ENCODE measurements around the gene PNRC1.
"Not testable (repeated sequence)": the region's sequence is repeated elsewhere in the genome, so short reads cannot be mapped to it uniquely, and the experiment has no call there.

The PNRC1 gene

DNA sequence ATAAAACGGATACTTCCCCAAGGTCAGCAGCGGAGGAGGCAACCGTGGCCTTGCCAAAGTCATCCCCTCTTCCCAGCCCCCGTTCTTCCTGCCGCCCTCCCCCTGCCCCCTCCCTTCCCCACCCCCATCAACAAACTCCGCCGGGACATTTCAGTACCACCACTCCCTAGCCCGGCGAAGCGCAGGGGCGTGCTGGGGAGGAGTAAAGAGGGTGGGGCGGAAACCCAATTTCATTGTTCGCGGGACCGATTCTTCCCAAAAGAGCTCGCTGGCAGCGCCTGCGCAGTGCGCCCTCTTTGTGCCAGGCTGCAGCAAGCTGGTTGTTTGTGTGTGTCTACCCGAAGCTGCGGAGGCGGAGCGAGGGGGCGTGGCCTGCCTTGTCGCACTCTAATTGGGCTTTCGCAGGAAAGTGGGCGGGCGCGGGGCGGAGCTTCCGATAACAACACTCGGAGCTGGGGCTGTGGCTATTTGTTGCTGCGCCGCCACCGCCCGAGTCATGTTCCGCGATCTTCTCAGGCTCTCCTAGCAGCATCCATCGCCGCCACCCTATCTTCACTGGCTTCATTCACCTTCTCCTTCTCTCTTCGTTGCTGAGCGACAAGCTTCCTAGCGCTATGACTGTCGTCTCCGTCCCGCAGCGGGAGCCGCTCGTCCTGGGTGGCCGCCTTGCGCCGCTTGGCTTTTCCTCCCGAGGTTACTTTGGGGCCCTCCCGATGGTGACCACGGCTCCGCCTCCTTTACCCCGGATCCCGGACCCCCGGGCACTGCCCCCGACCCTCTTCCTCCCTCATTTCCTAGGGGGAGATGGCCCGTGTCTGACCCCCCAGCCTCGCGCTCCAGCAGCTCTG is at the start of gene PNRC1:
Gene PNRC1 (plus strand): TSS at position 471 of the 848 bp plus-strand sequence. CDS start 144 bp downstream, at position 615.
- DNase-seq: peak; percentile 99

DNA sequence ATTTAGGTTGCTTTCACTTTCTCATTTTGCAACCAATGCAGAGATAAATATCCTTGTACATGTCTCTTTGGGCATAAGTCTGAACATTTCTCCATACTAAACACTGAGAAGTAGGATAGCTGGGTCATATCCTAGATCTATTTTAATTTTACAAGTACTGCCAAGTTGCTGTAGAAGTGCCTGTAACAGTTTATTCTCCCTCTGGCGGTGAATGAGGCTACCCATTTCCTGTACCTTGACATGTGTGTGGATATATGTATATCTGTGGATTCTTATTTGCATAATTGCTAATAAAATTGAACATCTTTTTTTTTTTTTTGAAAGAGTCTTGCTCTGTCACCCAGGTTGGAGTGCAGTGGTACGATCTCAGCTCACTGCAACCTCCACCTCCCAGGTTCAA is 48.0 kb upstream of the PNRC1 start:
- DNase-seq: peak; percentile 60

DNA sequence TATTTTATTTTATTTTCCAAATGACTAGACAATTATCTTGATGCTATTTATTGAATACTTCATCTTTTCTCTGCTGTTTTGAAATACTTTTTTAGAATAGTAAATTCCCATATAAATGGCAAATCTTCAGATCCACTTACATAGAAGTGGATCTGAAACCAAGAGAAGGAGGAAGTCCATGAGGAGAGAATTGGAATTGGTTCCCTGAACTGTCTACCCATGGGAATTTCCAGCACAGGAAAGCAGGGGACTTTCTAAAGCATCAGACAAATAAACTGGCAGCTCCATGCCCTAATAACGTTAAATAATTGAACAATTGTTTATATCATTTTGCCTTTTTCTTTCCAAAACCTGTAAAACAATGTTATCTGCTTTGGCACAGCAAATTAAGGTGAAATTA is 47.1 kb upstream of the PNRC1 start:
- DNase-seq: no peak

DNA sequence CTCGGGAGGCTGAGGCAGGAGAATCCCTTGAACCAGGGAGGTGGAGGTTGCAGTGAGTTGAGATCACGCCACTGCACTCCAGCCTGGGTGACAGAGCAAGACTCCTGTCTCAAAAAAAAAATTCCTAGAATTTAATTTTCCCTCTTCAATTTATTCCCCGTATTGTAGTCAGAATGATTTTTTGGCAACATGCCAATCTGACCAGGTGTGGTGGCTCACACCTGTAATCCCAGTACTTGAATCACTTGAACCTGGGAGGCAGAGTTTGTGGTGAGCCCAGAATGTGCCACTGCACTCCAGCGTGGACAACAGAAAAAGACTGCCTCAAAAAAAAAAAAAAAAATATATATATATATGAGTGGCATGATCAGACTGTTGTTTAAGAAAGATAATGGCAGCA is 46.4 kb upstream of the PNRC1 start:
- not testable (repeated sequence) for DNase-seq

DNA sequence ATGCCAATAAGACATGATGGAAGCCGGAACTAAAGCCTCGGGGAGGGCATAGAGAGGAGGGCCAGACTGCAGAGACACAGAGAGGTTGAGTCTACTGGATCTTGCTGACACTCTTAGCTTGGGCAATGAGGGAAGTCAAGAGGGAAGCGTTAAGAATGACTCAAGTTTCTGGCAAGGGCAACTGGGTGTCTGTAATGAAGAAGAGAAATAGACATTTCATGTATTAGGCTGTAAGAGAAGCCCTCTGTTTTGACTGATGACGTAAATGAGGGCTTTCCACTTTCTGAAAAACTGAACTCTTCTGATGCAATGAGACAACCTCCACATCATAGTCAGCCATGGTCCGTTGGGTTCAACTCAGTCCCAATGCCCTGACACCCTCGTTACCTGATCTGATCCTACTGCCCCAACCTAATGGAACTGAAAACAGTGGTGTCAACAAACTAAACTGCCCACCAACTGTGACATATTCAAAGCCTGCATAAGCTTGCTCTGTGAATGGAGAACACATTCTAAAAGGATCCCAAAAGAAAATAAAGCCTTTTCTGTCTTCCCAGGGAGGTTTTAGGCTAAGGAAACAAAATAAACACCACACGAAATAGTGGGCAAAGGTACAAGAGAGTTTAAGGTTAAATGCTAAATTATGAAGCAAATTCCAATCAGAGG is 45.8 kb upstream of the PNRC1 start:
- DNase-seq: peak; percentile 47

DNA sequence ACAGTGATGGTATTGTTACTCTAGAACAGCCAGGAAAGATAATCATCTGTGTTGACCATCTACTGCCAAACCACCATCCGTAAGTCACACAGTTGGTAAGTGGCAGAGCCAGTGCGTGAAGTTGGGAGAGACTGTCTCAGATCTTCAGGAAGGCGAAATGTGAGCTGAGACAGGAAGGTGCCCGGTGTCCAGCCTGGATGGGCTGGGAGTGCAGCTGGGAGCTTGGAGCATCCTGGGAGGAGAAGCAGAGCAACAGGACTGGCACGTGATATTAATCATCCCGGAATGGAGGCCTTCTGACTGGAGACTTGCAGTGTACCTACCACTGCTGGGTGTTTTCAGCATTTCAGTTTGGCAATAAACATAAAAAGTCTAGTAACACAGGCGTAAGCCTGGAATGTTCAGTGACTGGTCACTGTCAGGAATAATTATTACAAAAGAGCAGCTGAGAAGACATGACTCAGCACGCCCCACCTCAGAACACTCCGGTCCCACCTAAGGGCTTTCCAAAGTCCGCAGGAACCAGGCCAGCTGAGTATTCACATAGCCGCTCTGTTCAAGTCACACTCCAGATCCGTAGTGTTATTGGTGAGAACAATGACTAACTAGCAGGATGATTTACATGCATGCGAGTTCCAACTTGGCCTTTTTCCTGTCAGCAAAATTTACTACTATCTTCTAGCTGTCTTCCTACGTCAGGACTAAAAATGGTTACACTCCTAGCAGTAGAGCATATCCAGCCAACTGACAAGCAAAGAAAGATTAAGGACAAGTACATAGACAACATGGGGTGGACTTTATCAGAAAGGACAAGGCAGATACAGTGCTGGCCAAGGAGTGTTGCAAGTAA is 45.1 kb upstream of the PNRC1 start:
- no peak for DNase-seq

DNA sequence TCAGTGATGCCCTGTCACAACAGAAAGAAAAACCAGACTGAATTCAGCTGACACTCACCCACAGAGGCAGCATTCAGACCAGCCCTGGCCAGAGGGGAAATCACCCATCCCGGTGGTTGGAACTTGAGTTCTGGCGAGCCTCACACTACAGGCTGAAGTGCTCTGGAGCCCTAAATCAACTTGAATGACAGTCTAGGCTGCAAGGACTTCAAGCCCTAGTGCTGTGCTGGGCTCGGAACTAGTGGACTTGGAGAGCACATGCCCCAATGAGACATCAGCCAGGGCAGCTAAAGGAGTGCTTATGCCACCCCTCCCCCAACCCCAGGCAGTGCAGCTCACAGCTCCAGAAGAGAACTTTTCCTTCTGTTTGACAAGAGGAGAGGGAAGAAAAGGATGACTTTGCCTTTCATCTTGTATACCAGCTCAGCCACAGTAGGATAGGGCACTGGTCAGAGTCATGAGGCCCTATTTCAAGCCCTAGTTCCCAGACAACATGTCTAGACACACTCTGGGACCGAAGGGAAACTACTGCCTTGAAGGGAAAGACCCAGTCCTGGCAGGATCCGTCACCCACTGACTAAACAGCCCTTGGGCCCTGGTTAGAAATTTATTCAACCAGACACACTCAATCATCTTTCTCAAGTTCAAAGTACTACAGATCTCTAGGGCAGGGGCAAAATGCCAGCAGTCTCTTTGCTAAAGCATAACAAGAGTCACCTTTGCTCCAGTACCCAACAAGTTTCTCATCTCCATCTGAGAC is 43.2 kb upstream of the PNRC1 start:
- no peak for DNase-seq

DNA sequence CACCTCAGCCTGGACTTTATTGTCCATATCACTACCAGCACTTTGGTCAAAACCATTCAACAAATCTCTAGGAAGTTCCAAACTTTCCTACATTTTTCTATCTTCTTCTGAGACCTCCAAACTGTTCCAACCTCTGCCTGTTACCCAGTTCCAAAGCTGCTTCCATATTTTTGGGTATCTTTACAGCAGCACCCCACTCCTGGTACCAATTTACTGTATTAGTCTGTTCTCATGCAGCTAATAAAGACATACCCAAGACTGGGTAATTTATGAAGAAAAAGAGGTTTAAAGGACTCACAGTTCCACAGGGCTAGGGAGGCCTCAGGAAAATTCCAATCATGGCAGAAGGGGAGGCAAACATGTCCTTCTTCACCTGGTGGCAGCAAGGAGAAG is 42.7 kb upstream of the PNRC1 start:
- DNase-seq: not testable (repeated sequence)

DNA sequence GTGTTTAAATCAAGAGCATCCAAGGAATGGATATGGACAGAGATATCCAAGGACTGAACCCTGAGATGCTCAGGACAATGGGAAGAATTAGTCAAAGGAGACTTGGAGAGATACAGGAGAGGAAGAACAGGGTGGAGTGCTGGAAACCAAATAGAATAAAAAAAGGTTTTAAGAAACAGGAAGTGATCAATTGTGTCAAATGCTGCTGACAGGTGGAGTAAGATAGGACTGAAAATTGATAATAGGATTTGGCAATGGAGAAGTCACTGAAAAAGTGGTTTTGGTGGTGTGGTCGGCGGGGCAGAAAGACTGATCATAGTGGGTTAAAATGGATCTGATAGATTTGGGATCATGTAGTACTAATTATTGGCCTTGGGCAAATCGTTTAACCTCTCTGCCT is 37.9 kb upstream of the PNRC1 start:
- DNase-seq: no peak

DNA sequence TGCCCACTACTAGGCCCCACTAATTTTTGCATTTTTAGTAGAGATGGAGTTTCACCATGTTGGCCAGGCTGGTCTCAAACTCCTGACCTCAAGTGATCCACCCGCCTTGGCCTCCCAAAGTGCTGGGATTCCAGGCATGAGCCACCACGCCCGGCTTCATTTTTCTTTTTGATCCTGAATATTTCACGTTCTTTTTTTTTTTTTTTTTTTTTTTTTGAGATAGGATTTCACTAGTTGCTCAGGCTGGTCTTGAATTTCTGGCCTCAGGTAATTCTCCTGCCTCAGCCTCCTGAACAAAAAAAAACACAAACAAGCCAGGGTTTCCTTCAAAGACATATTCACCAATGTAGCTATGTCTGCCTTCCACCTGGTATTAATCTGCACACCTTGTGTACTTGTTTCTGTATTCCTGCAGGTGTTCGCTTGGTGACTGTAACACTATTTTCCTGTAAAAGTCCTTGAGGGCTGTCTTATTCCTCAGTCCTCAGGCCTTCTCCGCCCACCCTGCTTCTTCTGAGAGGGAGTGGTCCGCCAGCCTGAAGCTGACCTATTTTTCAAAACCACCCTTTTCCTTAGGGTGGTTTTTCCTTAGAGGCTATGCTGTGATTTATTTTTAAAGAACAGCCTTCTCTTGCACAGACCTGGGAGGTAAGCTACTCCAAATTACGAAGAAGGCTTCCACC is 36.1 kb upstream of the PNRC1 start:
- no peak for DNase-seq

DNA sequence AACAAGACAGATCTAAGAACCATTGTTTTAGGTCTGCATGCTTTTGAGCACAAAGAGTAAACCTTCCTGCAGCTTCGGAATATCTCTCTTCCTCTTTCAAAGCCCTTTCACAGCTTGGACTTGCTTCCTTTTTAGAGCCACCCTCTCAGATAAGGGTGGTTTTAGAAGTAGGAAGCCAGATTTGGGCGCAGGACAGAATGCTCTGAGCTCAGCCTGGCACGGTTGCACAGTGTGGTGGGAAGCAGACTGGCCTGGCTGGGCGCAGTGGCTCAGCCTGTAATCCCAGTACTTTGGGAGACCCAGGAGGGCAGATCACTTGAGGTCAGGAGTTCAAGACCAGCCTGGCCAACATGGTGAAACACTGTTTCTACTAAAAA is 35.6 kb upstream of the PNRC1 start:
- DNase-seq: peak; percentile 67

DNA sequence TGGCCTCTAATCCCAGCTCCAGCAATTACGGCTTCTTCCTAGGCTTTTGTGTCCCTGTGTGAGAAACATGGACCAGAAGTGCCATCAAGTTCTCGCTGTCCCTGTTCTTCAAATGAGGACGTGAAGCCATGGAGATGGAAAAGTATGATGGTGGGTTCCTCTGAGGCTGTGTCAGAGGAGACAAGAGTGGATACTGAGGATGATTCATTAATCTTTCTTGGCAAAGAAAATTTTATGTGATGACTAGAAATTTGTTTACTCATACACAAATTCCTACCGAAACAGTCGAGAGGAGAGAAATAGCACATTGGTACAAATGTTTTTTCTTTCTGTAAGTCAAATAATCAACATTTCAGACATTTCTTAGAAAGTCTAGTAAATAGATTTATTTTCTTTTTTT is 35.0 kb upstream of the PNRC1 start:
- DNase-seq: no peak

DNA sequence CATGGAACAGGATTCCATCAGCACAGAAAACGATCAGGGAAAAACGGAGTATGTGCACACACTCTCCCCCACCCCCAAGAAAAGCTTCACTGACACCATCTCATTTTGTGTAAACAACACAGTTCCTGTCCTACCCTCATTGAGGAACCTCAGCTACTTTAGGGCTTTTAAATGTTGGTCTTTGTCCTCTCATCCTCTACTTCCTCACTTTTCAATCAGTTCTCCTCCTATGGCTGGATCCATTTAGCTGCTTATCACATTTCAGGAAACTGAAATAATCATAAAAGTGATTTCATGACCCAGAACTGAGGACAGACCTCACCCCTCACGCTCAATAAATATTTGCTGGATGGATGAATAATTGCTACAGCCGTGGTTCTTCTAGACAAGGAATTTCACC is 33.1 kb upstream of the PNRC1 start:
- DNase-seq: no peak

DNA sequence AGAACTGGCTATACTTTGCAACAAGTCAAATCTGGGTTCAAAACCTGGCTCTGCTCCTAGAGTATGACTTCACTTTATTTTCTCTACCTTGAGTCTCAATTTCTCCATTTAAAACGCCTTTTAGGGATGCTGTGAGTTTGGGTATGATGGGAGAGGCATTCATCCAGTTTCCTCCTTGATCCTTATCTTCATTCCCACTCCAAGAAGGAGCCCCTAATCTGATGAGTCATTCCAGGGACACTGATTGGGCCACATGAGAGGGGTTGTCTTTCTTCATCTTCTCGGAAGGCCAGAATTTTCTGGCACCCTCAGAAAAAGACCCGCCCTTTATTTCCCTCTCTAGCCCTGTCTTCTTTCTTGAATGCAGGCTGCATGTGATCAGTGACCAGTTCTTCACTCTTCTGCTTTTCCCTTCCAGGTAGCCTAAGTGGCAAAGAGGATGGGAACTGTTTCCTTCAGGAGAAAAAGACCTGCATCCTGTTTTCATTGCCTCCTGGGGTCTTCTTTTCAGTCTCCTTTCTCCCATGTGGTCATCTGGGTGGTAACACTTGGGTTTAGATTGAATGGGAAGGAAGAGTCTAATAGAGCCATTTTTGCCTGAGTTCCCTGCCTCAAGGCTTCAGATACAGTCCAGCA is 32.1 kb upstream of the PNRC1 start:
- no peak for DNase-seq

DNA sequence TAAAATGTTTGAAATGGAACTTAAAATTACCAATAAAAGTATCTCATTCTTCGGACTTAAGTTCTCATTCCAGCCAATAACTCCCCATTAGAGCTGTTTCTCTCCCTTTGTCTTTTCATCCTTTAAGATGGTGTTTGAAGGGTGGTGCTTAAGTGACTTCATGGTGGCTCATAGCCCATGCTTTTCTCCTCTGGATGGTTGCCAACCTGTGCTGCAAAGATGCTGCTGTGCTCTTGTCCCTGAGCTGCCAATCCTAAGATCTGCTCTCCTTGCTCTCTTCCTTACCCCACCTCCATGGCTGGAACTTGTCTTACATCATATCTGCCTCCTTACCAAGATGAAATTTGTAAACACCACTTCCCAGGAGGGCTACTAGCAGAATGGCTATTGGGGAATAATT is 31.6 kb upstream of the PNRC1 start:
- DNase-seq: no peak

DNA sequence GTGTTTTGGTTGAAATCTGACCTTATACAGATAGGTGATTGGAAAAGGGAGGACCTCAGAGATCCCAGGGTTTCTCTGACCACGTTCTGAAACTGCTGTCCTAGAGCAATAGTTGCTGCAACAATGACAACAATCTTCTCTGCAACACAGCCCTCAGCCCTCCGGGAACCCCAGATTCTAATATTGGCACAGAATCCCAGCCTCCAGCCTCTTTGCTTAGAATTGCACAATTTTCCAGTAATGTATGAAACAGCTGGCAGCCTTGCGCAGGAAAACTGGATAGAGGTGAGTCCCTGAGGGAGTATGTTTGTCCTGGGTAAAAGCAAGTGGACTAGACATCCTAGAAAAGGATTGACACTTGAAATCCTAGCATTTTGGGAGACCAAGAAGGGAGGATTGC is 30.4 kb upstream of the PNRC1 start:
- no peak for DNase-seq

DNA sequence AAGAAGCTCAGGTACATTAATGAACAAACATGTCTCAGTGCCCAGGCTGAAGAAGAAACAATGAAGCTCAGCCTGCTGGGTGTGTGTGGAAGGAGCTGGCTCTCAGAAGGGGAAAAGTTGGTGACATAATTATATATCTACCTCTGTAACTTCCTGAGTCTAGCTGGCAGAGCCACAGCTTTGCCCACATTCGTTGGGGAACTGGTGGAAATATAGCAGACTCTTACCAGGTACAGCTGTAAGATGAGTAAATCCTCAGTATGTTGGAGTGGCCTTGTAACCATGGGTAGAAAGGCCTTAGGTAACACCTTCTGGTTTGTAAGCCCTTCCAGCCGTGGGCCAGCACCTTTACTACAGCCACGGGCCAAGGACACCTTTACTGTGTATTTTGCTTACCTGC is 29.9 kb upstream of the PNRC1 start:
- DNase-seq: no peak

DNA sequence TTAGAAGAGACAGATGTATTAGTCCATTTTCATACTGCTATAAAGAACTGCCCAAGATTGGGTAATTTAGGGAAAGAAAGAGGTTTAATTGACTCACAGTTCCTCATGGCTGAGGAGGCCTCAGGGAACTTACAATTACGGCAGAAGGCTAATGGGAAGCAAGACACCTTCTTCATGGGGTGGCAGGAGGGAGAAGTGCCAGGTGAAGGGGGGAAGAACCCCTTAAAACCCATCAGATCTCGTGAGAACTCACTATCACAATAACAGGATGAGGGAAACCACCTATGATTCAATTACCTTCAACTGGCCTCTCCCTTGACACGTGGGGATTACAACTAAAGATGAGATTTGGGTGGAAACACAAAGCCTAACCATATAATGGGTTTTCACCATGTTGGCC is 28.9 kb upstream of the PNRC1 start:
- DNase-seq: no peak

DNA sequence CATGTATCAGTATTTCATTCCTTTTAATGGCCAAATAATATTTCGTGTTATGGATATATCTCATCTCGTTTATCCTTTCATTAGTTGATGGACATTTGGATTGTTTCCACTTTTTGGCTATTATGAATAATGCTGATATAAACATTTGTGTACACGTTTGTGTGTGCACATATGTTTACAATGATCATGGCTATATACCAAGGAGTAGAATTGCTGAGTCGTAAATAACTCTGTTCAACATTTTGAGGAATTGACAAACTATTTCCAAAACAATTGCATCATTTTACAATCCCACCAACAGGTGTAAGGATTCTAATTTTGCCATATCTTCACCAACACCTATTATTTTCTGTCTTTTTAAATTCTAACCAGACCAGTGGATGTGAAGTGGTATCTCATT is 26.3 kb upstream of the PNRC1 start:
- no peak for DNase-seq

DNA sequence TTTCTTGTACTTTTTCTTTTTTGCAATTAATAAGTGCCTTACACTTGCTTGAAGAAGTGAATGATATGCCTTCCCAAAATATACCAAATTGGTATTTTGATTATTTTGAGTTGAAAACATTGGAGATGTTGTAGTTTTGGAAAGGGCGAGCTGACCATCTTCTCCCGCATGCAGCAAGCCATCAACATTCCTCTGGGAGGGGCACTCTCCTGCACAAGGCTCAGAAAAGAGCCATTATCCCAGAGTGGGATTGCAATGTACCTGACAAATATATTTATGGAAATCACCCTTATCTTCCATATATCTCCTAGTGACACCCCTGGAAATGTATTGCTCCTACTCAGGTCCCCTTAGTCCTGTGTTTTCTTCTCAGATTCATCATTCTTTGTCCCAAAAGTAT is 22.8 kb upstream of the PNRC1 start:
- DNase-seq: no peak

DNA sequence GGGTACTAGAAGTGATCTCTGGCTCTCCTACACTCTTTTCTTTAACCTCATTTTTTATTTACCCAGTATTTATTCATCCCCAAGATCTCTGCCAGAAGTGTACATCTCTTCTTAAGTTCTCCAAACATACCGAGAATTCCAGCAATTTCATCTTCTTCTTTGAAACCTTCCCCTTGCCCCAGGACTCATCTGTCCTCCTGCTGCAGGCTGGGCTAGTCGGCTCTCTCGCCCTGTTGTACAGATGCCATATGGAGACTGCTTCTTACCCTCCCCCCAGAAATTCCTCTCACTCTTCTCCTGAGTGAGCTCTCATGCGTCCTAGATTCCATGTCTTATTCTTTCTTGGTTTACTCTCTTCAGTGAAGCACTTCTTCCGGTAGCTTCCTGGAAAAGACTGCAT is 21.9 kb upstream of the PNRC1 start:
- DNase-seq: no peak

DNA sequence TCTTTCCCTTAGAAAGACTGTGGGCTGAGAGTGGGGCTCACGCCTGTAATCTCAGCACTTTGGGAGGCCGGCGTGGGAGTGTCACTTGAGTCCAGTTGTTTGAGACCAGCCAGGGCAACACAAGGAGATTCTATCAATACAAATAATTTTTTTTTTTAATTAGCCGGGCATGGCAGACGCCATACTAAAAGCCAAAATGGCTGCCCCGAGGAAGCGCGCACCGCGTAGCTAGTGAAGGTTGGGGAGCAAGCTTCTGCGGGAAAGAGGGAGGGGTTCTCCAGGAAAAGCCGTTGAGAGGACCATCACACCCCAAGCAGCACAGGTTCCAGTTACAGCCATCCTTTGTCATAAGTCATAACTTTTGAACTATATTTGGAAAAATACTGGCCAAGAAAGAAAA is 21.3 kb upstream of the PNRC1 start:
- no peak for DNase-seq
